KMS-11 (cell line): ENCODE data around the gene PLEKHM1.

ENCODE experiments used
- H2AFZ ChIP-seq: fragments of 200-600 bp; sonication (generic); 2 replicates; pipeline ENCODE4 v1.6.1; 2016; ENCODE audit warnings: antibody characterized with exemption, mixed run types, low read depth
- H3K27ac ChIP-seq: fragments of 200-600 bp; sonication (generic); 2 replicates; pipeline ENCODE4 v1.6.1; 2016; ENCODE audit warnings: mild to moderate bottlenecking, mixed run types
- H3K27me3 ChIP-seq: fragments of 200-600 bp; sonication (generic); 2 replicates; pipeline ENCODE4 v1.6.1; 2017; ENCODE audit warnings: mild to moderate bottlenecking, low read depth, mixed run types, moderate library complexity; ENCODE audit not compliant: insufficient read depth
- H3K36me3 ChIP-seq: fragments of 200-600 bp; sonication (generic); 2 replicates; pipeline ENCODE4 v1.6.1; 2017; ENCODE audit warnings: mild to moderate bottlenecking, mixed run types; ENCODE audit not compliant: insufficient read depth
- H3K4me1 ChIP-seq: fragments of 200-600 bp; sonication (generic); 2 replicates; pipeline ENCODE4 v1.6.1; 2016; ENCODE audit warnings: mild to moderate bottlenecking, low read depth, mixed run types; ENCODE audit not compliant: poor library complexity, severe bottlenecking
- H3K4me2 ChIP-seq: fragments of 200-600 bp; sonication (generic); 2 replicates; pipeline ENCODE4 v1.7.0; 2016; ENCODE audit warnings: mild to moderate bottlenecking, mixed run types
- H3K4me3 ChIP-seq: fragments of 200-600 bp; sonication (generic); IDR thresholded peaks from 2 replicates; pipeline ENCODE4 v1.6.1; 2017; ENCODE audit warnings: low read depth, low read length, mixed read lengths; ENCODE audit not compliant: insufficient read depth
- H3K79me2 ChIP-seq: fragments of 200-600 bp; sonication (generic); 2 replicates; pipeline ENCODE4 v1.6.1; 2016; ENCODE audit warnings: low read depth, mixed run types; ENCODE audit not compliant: insufficient read depth
- H3K9ac ChIP-seq: fragments of 200-600 bp; sonication (generic); 2 replicates; pipeline ENCODE4 v1.6.1; 2016; ENCODE audit warnings: mild to moderate bottlenecking, mixed run types
- H4K20me1 ChIP-seq: fragments of 200-600 bp; sonication (generic); 2 replicates; pipeline ENCODE4 v1.6.1; 2016; ENCODE audit warnings: mild to moderate bottlenecking, mixed run types; ENCODE audit not compliant: insufficient read depth
- TF ChIP-seq, protein P1 (sequence below): fragments of 200-600 bp; sonication (generic); conservative IDR thresholded peaks from 2 replicates; pipeline ENCODE4 v1.6.1; 2017; ENCODE audit warnings: low read depth, mild to moderate bottlenecking, antibody characterized with exemption, low read length, moderate library complexity, mixed read lengths

PLEKHM1 gene

DNA sequence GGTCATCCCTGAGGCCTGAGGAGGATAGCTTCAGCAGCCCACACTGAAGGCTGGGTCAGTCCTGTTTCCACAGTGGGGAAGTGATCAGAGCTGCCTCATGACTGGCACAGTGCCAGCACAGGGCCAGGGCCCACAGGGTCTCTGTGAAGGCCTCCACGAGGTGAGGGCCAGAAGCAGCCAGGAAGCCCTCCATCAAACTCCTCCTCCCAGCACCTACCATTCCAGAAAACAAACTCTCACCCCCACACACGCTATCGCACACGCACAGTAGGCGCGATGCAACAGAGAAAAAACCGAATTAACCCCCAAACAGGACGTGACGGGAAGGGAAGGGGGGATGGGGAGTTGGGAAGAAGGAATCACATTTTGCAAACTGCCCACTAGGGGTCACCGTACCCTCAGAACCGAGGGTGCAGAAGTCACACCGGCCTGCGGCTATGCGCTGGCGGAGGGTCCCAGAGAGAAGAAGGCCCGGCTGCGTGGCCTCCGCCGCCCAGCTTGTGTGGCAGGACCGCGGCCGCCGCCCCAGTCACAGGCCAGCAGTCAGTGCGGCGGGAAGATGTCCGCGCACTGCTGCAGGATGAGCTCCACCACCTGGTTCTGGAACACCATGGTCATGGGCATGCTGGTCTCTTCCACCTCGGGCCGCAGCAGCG is 95.5 kb downstream of the PLEKHM1 start:
- H3K4me2 ChIP-seq = no peak overlapping the region
- H3K9ac ChIP-seq = no peak overlapping the region
- no peak overlapping the region for H3K4me3 ChIP-seq
- TF ChIP-seq, protein P1, sequence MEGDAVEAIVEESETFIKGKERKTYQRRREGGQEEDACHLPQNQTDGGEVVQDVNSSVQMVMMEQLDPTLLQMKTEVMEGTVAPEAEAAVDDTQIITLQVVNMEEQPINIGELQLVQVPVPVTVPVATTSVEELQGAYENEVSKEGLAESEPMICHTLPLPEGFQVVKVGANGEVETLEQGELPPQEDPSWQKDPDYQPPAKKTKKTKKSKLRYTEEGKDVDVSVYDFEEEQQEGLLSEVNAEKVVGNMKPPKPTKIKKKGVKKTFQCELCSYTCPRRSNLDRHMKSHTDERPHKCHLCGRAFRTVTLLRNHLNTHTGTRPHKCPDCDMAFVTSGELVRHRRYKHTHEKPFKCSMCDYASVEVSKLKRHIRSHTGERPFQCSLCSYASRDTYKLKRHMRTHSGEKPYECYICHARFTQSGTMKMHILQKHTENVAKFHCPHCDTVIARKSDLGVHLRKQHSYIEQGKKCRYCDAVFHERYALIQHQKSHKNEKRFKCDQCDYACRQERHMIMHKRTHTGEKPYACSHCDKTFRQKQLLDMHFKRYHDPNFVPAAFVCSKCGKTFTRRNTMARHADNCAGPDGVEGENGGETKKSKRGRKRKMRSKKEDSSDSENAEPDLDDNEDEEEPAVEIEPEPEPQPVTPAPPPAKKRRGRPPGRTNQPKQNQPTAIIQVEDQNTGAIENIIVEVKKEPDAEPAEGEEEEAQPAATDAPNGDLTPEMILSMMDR = peak; percentile 95
- H3K4me1 ChIP-seq = no peaks in the 10 kb centered on the region
- no peak overlapping the region for H3K27ac ChIP-seq
- H3K79me2 ChIP-seq = no peaks in the 10 kb centered on the region
- no peaks in the 10 kb centered on the region for H4K20me1 ChIP-seq
- no peaks in the 10 kb centered on the region for H3K36me3 ChIP-seq
- no peak overlapping the region for H2AFZ ChIP-seq
- no peaks in the 10 kb centered on the region for H3K27me3 ChIP-seq

DNA sequence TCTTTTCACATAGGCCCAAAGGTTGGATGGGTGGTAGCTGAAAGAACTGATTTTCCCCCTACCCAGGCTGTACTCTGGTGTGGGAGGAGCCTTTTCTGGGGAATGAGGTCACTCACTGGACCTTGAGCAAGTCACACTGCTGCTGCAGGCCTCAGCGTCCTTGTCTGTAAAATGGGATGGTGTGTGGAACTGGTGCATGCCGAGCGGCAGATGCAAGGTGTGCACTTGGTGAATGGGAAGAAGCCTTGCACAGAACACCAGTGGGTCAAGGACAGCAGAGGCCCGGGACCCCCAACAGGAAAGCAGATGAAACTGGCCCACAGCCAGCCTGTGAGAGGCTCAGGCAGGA is 96.0 kb downstream of the PLEKHM1 start:
- no peaks in the 10 kb centered on the region for H3K36me3 ChIP-seq
- H4K20me1 ChIP-seq = no peaks in the 10 kb centered on the region
- TF ChIP-seq, protein P1 = no peak
- no peaks in the 10 kb centered on the region for H3K4me1 ChIP-seq
- no peak overlapping the region for H3K9ac ChIP-seq
- no peak overlapping the region for H3K27ac ChIP-seq
- H3K79me2 ChIP-seq = no peaks in the 10 kb centered on the region
- H3K4me3 ChIP-seq = no peak overlapping the region
- H2AFZ ChIP-seq = no peak overlapping the region
- H3K4me2 ChIP-seq = no peak overlapping the region
- H3K27me3 ChIP-seq = no peaks in the 10 kb centered on the region

DNA sequence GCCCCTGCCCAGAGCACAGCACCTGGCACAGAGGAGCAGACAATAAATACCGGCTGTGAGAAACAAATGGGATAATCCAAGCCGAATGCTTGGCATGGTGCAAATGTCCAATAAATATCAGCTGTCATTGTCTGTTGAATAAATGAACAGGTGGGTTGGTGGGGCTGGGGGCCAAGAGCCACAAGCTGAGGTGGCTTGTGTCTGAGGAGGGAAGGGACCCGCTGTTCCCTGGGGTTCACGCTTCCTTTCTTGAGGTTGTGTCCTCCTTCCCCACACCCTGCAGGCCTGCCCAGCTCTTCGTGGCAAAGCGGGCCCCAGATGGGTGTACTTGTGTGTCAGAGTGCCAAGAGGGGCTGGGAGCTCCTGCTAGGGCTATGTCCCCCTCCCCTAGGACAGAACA is 96.4 kb downstream of the PLEKHM1 start:
- Histone ChIP-seq H3K27ac (no peak overlapping the region), H3K36me3 (no peaks in the 10 kb centered on the region)

DNA sequence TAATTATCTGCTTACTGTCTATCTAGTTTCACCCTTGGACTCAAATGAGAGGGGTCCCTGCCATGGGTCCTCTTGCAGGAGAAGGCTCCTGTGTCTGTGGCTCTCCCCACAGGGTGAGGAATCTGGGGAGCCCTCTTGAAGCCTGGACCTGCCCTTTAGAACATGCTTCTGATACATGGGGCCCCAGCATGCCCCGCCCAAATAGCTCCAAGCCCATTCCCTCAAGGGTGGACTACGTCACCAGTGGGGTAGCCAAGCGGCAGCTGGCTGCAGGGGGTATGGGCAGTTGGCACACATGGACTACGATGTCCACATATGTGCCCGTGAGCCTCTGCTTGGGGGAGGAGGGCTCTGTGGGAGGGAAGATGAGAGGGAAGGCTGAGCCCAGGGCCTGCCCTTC is 97.1 kb downstream of the PLEKHM1 start:
- Histone ChIP-seq H4K20me1 (no peaks in the 10 kb centered on the region), H2AFZ (no peak overlapping the region), H3K79me2 (no peaks in the 10 kb centered on the region), H3K4me2 (no peak overlapping the region), H3K27ac (no peak overlapping the region), H3K36me3 (no peaks in the 10 kb centered on the region), H3K27me3 (no peaks in the 10 kb centered on the region), H3K4me3 (no peak overlapping the region), H3K4me1 (no peaks in the 10 kb centered on the region), H3K9ac (no peak overlapping the region)
- TF ChIP-seq, protein P1 = no peak

More for the DNA sequence above, 96.4 kb downstream of the PLEKHM1 start:
- Histone ChIP-seq H3K27me3 (no peaks in the 10 kb centered on the region), H3K4me3 (no peak overlapping the region), H2AFZ (no peak overlapping the region), H3K79me2 (no peaks in the 10 kb centered on the region), H3K4me2 (no peak overlapping the region), H3K9ac (no peak overlapping the region), H3K4me1 (no peaks in the 10 kb centered on the region), H4K20me1 (no peaks in the 10 kb centered on the region)
- TF ChIP-seq, protein P1 = no peak
